ENCODE data around the gene BCAS1.

The BCAS1 gene

GRCh38 chr20:53899351-53900167 lies 170.8 kb downstream of the BCAS1 start:
- peak; percentile 84 for DNase-seq

GRCh38 chr20:53898556-53898931 lies 171.8 kb downstream of the BCAS1 start:
- DNase-seq: no peak

GRCh38 chr20:53897884-53898555 lies 172.4 kb downstream of the BCAS1 start:
- no peak for DNase-seq

- DNase-seq: no peak
Observed at GRCh38 chr20:53896647-53897046, 173.7 kb downstream of the BCAS1 start.

GRCh38 chr20:53896041-53896440 lies 174.4 kb downstream of the BCAS1 start:
- no peak for DNase-seq

- no peak for DNase-seq
Observed at GRCh38 chr20:53895385-53895755, 175.0 kb downstream of the BCAS1 start.

- DNase-seq: no peak
Observed at GRCh38 chr20:53894707-53895384, 175.5 kb downstream of the BCAS1 start.

Data from stimulated activated CD4-positive, alpha-beta T cell treated with anti-CD3 and anti-CD28 coated beads, Interleukin-4, amount 100 ng/mL, for 24 hours (primary cell).